T-helper 2 cell treated with Interferon-gamma antibody and Interleukin-4, amounts not matched to agents 100 ng/mL and 5 ng/mL, for 36 hours (primary cell): Measurements from ENCODE around the gene IL17D. TPM values are rescaled to one million over a fixed set of nuclear protein-coding genes. Genes with fewer than 3 reads are reported as not detected.
"Not testable (repeated sequence)": the region's sequence is repeated elsewhere in the genome, so short reads cannot be mapped to it uniquely, and the experiment has no call there.

ENCODE experiments used
- intact Hi-C: fragments of 100-400 bp; cut with micrococcal nuclease; formaldehyde crosslinking; loops from one replicate; pipeline ENCODE4 v1.15.1; 2023
- total RNA-seq: library from RNA; stranded (reverse); gene quantifications from 2 replicates; pipeline ENCODE4 v1.2.3, GENCODE V29; 2022

IL17D gene, protein sequence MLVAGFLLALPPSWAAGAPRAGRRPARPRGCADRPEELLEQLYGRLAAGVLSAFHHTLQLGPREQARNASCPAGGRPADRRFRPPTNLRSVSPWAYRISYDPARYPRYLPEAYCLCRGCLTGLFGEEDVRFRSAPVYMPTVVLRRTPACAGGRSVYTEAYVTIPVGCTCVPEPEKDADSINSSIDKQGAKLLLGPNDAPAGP
- 0.09 and 0.18 TPM in 2 replicates for total RNA-seq

DNA sequence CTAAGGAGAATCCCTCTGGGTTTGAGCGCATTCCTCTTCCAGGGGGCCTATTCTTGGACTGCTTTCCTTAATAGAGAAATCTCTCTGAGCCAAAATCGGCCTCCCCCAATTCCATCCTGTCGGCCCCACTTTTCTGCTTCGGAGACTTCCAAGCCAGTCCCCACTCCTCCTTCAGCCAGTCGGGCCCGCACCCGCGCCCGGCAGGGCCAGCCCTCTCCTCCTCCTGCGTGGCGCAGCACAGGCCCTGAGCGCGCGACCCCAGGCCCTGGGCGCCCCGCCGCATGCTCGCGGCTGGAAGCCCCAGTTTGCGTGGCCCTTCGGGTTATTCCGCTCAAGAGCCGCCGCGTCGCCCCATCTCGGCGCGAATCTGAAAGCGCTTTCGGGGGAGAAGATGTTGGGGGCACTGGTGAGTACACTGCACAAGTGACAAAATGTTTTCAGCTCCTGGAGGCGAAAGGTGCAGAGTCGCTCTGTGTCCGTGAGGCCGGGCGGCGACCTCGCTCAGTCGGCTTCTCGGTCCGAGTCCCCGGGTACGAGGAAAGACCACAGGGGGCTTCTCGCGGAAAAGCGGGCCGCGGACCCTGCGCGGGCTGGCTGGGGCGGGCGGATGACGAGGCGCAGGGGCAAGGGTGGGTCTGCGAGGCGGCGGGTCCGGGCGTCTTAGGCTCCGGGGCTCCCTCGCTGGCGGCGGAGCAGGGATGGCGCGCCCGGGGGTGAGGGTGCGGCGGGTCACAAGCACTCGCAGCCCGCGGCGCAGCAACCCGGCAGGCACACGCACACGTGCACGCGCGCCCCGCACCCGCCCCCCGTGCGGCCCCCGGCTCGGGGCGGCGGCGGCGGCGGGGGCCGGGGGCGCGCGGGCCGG is at the start of gene IL17D:
Gene IL17D (plus strand): TSS at position 785 of the 865 bp plus-strand sequence. CDS start 303 bp downstream, outside the sequence.
- intact Hi-C loops, result loop anchor here (5.0 kb wide), 1 partner anchor 506 kb away; no protein-coding TSS in a partner anchor

GRCh38 chr13:20654156-20654555 is 49.3 kb upstream of the IL17D start:
- intact Hi-C loops, result no loop called here

DNA sequence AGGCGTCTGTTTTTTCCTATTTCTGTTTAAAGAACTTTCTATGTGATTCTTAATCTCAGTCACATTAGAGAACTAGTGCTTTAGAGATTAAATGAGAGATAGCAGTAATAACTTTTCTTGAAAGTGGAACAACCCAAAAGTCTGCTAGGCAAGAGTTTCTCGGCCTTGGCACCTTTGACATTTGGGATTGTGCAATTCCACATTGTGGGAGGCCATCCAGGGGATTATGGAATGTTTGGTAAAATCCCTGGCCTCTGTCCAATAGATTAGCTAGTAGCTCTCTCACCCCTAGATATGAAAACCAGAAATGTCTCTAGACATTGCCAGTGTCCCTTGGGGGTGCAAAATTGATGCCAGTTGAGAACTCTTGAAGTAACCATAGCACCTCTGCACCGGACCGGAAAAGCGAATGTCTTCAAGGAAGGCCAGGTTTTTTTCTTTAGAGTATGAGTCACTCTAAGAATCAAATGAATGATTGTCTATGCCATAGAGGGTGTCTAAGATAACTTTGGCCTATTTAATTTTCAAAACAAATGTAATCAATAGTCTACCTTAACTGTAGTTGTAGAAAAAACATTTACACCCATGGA is 45.0 kb upstream of the IL17D start:
- intact Hi-C loops, result no loop called here

DNA sequence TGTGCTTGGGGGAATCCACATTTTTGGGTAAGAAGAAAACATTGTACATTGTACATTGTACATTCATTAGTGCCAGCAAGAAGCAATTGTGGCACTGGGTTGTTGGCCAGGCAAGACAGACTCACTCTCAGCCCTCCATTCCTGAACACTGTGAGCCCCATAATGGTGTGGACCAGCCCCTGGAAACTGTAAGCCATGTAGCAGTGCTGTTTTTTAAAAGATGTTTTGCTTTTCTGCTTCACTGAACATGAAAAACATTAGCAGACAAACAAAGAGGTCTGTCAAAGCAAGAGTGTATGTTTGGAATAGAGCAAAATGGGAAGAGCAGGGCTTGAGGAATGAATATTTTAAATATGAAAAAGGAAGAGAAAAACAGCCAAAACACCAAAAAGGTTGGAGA is 39.1 kb upstream of the IL17D start:
- intact Hi-C loops, result no loop called here

GRCh38 chr13:20666948-20667347 is 36.6 kb upstream of the IL17D start:
- intact Hi-C loops, result no loop called here

- intact Hi-C loops, result no loop called here
Observed at GRCh38 chr13:20667857-20668437, 35.6 kb upstream of the IL17D start.

DNA sequence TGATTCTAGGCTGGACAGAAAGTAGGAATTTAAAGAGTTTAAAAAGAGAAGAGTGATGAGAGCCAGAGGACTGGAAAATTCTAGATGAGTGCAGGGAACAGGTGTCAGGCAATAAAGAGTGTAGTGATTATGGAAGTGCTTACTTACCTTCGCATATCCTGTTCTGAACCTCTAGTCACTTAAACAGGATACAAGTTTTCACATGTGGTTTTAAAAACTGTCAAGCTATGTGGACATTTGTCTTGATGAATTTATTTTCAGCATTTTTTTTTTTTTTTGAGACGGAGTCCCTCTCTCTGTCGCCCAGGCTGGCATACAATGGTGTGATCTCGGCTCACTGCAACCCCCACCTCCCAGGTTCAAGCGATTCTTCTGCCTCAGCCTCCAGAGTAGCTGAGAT is 34.3 kb upstream of the IL17D start:
- intact Hi-C loops, result no loop called here

GRCh38 chr13:20671789-20672188 is 31.7 kb upstream of the IL17D start:
- intact Hi-C loops, result no loop called here

- intact Hi-C loops, result no loop called here
Observed at GRCh38 chr13:20672772-20673171, 30.7 kb upstream of the IL17D start.

DNA sequence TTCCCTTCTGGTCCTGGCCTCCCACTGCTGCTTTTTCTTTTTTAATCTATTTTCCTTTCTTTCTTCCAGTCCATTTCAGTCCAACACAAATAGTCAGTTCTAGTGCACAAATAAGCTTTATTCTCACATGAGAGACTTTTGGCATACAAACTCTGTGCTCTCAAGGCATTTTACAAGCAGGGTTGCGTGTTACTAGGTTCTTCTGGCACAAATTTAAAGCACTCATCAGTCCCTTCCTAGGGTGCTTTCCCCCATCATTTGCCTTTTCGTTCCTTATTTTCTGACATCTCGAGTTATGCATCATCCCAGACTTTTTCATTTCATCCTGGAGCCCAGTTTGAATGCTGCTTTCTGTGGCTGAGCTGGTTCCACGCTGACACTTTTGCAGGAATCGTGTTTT is 29.8 kb upstream of the IL17D start:
- intact Hi-C loops, result no loop called here

DNA sequence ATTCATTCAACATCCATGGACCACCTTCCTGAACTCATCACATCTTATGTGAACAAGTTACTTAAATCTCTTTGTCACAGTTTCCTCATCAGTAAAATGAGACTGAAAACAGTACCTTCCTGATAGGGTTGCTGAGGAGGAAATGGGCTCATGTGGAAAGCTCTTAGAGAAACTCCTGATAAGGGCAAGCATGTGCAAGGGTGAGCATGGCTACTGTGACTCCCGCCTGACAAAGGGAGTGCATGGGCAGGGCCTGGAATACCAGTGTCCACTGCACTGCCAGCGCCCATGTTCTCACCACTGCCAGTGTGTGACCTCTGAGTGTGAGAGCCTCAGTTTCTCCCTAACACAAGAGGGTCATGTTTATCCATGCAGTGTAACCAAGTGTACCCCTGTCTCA is 27.3 kb upstream of the IL17D start:
- intact Hi-C loops, result no loop called here

DNA sequence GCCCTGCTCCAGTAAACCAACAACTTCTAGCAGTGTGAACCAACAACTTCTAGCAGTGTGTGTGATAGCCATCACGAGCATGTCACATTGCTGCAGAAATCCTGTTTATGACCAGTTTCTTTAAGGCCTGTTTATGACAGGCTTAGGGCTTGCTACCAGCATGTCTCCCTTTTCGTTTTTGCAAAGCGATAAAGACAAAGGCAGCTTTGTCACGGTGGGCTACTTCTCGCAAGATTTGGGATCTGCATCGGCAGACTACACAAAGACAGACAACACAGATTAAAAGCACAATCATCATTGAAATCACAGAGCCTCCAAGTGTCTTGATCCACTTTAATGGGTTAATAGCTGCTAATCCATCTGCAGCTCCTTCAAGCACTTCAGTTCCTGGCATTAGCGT is 24.9 kb upstream of the IL17D start:
- intact Hi-C loops, result not testable (repeated sequence)

DNA sequence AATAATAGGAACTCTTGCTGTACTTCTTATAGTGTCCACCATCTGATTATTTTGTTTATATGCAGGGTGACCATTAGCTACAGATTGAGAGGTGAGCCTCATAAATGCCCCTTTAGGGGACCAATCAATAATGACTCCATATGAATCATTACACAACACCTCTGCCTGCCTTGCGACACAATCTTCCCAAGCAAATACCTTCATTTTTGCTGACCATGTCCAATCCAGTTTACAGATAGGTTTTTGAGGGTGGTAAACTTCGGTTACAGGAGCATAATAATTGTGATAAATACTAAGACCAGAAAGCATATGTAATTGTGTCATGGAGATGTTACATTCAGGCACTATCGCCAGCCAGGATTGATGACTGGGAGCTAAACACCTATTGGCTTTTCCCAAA is 23.6 kb upstream of the IL17D start:
- intact Hi-C loops, result no loop called here

GRCh38 chr13:20680416-20681080 is 23.0 kb upstream of the IL17D start:
- intact Hi-C loops, result no loop called here

GRCh38 chr13:20681481-20681880 is 22.0 kb upstream of the IL17D start:
- intact Hi-C loops, result not testable (repeated sequence)

DNA sequence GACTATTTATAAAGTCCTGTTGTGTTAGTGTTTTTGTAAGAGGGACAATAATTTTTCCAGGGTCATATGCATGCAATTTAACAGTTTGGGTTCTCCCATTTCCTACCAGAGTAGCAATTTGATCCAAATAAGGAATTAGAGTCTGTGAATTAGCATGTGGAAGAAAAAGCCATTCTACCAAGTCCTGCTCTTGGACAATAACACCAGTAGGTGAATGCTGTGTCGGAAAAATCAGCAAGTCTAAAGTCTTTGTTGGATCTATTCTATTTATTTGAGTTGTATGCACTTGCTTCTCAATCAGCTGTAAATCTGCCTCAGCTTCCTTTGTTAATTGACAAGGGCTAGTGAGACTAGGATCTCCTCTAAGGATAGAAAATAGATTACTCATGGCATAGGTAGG is 21.4 kb upstream of the IL17D start:
- intact Hi-C loops, result no loop called here

- intact Hi-C loops, result no loop called here
Observed at GRCh38 chr13:20684041-20684440, 19.5 kb upstream of the IL17D start.

DNA sequence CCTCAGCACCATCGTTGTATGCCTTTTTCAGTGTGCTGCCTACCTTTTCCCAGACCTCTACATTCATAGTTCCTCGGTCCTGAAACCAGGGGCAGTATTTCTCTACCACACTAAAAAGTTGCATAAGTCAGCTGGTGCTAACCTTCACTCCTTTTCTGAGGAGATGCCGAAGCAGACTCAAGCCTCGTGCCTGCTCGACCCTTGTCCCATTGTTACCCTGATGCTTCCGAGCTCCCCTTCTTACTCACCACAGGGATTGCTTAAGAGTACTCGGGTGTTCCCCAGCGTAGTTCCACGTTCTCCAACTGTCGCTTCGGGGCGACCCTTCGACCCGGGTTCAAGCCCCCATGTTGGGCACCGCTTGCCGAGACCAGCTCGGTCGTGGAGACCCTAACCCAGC is 19.0 kb upstream of the IL17D start:
- intact Hi-C loops, result no loop called here

- intact Hi-C loops, result no loop called here
Observed at GRCh38 chr13:20685092-20685491, 18.4 kb upstream of the IL17D start.

GRCh38 chr13:20686167-20686566 is 17.3 kb upstream of the IL17D start:
- intact Hi-C loops, result no loop called here

GRCh38 chr13:20686863-20687579 is 16.5 kb upstream of the IL17D start:
- intact Hi-C loops, result no loop called here
